ENCODE data around the gene PDCD4.

The PDCD4 gene

DNA sequence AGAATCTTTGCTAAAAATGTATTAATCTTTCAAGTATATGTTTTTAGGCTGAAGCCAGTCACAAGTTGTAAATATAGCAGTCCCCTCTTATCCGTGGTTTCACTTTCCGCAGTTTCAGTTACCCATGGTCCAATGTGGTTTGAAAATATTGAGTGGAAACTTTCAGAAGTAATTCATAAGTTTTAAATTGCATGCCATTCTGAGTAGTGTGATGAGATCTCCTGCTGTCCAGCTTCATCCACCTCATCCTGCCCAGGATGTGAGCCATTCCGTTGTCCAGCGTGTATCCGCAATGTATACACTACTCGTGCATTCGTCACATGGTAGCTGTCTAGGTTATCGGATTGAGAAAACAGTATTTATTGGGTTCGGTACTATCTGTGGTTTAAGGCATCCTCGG, 12.2 kb downstream of the PDCD4 start:
- Histone ChIP-seq H3K79me2 (ENCODE audit: control insufficient read depth, low read length) (no peaks in the 10 kb centered on the region), H3K9me2 (replicated peaks; ENCODE audit: control insufficient read depth, low read length) (no peaks in the 10 kb centered on the region), H3F3A (ENCODE audit: control insufficient read depth, insufficient read depth) (peaks cover 7% of the 10 kb centered on the region; the same call in 1 of the 2 replicates), H3K36me3 (ENCODE audit: control insufficient read depth, low read length) (peaks cover 87% of the 10 kb centered on the region), H3K4me1 (ENCODE audit: control insufficient read depth, low read length) (no peaks in the 10 kb centered on the region; the same call in 1 of the 2 replicates), H4K20me1 (ENCODE audit: control insufficient read depth, insufficient read depth, low read depth, low read length) (no peaks in the 10 kb centered on the region), H3K4me3 (ENCODE audit: low read length) (no peak overlapping the region), H3K4me2 (ENCODE audit: low read length) (no peak overlapping the region), H3K9me3 (ENCODE audit: control insufficient read depth, insufficient read depth, low read length) (no peaks in the 10 kb centered on the region), H3K27me3 (ENCODE audit: control insufficient read depth, low read length) (no peaks in the 10 kb centered on the region), H3K27ac (ENCODE audit: low read depth, low read length) (no peak overlapping the region)
- TF ChIP-seq, protein P1, sequence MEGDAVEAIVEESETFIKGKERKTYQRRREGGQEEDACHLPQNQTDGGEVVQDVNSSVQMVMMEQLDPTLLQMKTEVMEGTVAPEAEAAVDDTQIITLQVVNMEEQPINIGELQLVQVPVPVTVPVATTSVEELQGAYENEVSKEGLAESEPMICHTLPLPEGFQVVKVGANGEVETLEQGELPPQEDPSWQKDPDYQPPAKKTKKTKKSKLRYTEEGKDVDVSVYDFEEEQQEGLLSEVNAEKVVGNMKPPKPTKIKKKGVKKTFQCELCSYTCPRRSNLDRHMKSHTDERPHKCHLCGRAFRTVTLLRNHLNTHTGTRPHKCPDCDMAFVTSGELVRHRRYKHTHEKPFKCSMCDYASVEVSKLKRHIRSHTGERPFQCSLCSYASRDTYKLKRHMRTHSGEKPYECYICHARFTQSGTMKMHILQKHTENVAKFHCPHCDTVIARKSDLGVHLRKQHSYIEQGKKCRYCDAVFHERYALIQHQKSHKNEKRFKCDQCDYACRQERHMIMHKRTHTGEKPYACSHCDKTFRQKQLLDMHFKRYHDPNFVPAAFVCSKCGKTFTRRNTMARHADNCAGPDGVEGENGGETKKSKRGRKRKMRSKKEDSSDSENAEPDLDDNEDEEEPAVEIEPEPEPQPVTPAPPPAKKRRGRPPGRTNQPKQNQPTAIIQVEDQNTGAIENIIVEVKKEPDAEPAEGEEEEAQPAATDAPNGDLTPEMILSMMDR (IDR thresholded peaks at IDR 0.05; ENCODE audit: low read depth, low read length, poor library complexity, severe bottlenecking), result no peak
- TF ChIP-seq EZH2phosphoT487 (IDR thresholded peaks at IDR 0.05; ENCODE audit: borderline replicate concordance, low read length), result no peak

DNA sequence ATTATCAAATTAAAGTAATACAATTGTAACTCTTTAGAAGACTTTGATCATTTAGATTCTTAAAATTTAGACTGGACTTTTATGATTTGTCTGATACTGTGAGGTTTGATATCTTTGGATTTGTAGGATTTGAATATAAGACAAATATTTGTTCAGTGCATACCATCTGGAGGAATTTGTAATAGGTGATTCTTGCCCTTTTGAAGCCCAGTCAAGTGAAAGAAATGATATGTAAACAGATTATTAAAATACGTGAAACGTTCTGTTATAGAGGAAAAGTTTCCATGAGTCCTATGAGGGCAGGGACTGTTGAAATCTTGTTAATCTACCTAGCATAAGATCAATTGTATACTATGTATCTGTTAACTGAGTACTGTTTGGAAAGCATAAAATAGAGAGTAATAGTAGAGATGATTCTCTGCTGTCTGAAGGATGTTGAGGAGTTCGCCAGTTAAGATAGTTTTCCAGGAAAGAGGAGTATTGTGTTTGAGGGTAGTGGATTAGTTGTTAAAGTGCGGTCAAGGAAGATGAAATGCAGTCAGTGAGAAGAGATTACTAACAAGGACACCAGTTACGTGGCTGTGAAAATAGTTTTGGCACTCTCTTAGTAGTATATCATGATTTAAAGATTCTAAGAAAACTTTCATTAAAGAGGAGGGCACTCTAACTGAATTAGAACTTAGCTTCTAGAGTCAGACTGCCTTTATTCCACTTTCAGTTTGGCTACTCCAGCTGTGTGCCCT, 14.4 kb downstream of the PDCD4 start:
- Histone ChIP-seq H3K9me2 (replicated peaks; ENCODE audit: control insufficient read depth, low read length) (no peaks in the 10 kb centered on the region), H3K4me1 (ENCODE audit: control insufficient read depth, low read length) (no peaks in the 10 kb centered on the region; the same call in 1 of the 2 replicates), H4K20me1 (ENCODE audit: control insufficient read depth, insufficient read depth, low read depth, low read length) (no peaks in the 10 kb centered on the region), H3K4me2 (ENCODE audit: low read length) (no peak overlapping the region), H3F3A (ENCODE audit: control insufficient read depth, insufficient read depth) (peaks cover 7% of the 10 kb centered on the region; the same call in 1 of the 2 replicates), H3K36me3 (ENCODE audit: control insufficient read depth, low read length) (peaks cover 84% of the 10 kb centered on the region), H3K79me2 (ENCODE audit: control insufficient read depth, low read length) (no peaks in the 10 kb centered on the region), H3K27ac (ENCODE audit: low read depth, low read length) (no peak overlapping the region), H3K27me3 (ENCODE audit: control insufficient read depth, low read length) (no peaks in the 10 kb centered on the region), H3K9me3 (ENCODE audit: control insufficient read depth, insufficient read depth, low read length) (no peaks in the 10 kb centered on the region), H3K4me3 (ENCODE audit: low read length) (no peak overlapping the region)
- TF ChIP-seq, protein P1 (IDR thresholded peaks at IDR 0.05; ENCODE audit: low read depth, low read length, poor library complexity, severe bottlenecking), result no peak
- TF ChIP-seq EZH2phosphoT487 (IDR thresholded peaks at IDR 0.05; ENCODE audit: borderline replicate concordance, low read length), result no peak

DNA sequence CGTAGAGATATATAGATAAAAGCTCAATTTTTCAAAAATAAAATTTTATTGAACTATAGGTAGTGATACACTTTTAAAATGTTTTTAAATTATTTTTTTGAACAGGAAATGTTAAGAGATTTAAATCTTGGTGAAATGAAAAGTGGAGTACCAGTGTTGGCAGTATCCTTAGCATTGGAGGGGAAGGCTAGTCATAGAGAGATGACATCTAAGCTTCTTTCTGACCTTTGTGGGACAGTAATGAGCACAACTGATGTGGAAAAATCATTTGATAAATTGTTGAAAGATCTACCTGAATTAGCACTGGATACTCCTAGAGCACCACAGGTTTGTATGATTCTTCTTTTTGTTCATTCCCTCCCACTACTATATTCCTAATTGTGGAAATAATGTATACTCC, 15.8 kb downstream of the PDCD4 start:
- no peaks in the 10 kb centered on the region for H4K20me1 ChIP-seq (ENCODE audit: control insufficient read depth, insufficient read depth, low read depth, low read length)
- no peak overlapping the region for H3K27ac ChIP-seq (ENCODE audit: low read depth, low read length)
- H3K9me3 ChIP-seq (ENCODE audit: control insufficient read depth, insufficient read depth, low read length), result no peaks in the 10 kb centered on the region
- no peak overlapping the region for H3K4me2 ChIP-seq (ENCODE audit: low read length)
- H3K27me3 ChIP-seq (ENCODE audit: control insufficient read depth, low read length), result no peaks in the 10 kb centered on the region
- no peaks in the 10 kb centered on the region for H3K79me2 ChIP-seq (ENCODE audit: control insufficient read depth, low read length)
- H3K4me3 ChIP-seq (ENCODE audit: low read length), result no peak overlapping the region
- H3K36me3 ChIP-seq (ENCODE audit: control insufficient read depth, low read length), result peaks cover 77% of the 10 kb centered on the region
- TF ChIP-seq, protein P1 (IDR thresholded peaks at IDR 0.05; ENCODE audit: low read depth, low read length, poor library complexity, severe bottlenecking), result no peak
- TF ChIP-seq EZH2phosphoT487 (IDR thresholded peaks at IDR 0.05; ENCODE audit: borderline replicate concordance, low read length), result no peak
- H3K4me1 ChIP-seq (ENCODE audit: control insufficient read depth, low read length), result no peaks in the 10 kb centered on the region
- H3K9me2 ChIP-seq (replicated peaks; ENCODE audit: control insufficient read depth, low read length), result no peaks in the 10 kb centered on the region
- peaks cover 12% of the 10 kb centered on the region; the same call in 1 of the 2 replicates for H3F3A ChIP-seq (ENCODE audit: control insufficient read depth, insufficient read depth)

Data from DOHH2 (cell line).